ENCODE measurements around the gene SEH1L. TPM values are rescaled to one million over a fixed set of nuclear protein-coding genes. Genes with fewer than 3 reads are reported as not detected.

Gene SEH1L
- total RNA-seq, 2 experiments from 2014 or later = 50.5 to 54.3 TPM

DNA sequence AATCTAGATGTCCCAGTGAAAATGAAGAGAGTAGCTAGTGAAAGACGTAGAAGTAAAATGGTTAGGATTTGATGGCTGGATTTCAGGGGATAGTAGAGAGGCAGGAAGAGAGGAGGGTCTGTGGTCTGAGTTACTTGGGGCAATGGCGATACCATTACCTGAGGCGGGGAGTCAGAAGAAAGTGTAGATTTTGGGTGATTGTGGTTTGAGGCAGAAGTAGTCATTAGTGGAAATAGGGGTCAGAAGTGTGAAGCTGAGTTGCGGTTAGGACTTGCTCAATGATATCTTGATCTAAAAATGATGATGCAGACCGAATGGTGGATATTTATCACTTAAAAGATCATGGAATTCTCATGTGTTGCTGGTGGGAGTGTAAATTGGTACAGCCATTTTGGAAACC lies 84.4 kb downstream of the SEH1L start:
- H3K36me3 Mint-ChIP-seq (ENCODE audit: low read depth) = peaks cover 71% of the 10 kb centered on the region
- H3K9me3 Mint-ChIP-seq = no peaks in the 10 kb centered on the region
- no peaks in the 10 kb centered on the region for H3K27me3 Mint-ChIP-seq
- no peak overlapping the region for H3K4me3 Mint-ChIP-seq
- ChIA-PET POLR2A (interaction anchor here (0.5 kb wide), 1 partner anchor 9 kb away, joined by 4 read pairs; no protein-coding TSS in a partner anchor), CTCF (no interaction called here)
- no peak overlapping the region for H3K27ac Mint-ChIP-seq
- H3K4me1 Mint-ChIP-seq = peaks cover 6% of the 10 kb centered on the region
- DNase-seq = no peak

GRCh38 chr18:13035249-13035914 lies 87.6 kb downstream of the SEH1L start:
- ChIA-PET POLR2A (no interaction called here), CTCF (no interaction called here)
- H3K4me1 Mint-ChIP-seq = peaks cover 8% of the 10 kb centered on the region
- peaks cover 67% of the 10 kb centered on the region for H3K36me3 Mint-ChIP-seq (ENCODE audit: low read depth)
- DNase-seq = no peak
- no peaks in the 10 kb centered on the region for H3K9me3 Mint-ChIP-seq
- H3K27me3 Mint-ChIP-seq = no peaks in the 10 kb centered on the region
- no peak overlapping the region for H3K4me3 Mint-ChIP-seq
- no peak overlapping the region for H3K27ac Mint-ChIP-seq

DNA sequence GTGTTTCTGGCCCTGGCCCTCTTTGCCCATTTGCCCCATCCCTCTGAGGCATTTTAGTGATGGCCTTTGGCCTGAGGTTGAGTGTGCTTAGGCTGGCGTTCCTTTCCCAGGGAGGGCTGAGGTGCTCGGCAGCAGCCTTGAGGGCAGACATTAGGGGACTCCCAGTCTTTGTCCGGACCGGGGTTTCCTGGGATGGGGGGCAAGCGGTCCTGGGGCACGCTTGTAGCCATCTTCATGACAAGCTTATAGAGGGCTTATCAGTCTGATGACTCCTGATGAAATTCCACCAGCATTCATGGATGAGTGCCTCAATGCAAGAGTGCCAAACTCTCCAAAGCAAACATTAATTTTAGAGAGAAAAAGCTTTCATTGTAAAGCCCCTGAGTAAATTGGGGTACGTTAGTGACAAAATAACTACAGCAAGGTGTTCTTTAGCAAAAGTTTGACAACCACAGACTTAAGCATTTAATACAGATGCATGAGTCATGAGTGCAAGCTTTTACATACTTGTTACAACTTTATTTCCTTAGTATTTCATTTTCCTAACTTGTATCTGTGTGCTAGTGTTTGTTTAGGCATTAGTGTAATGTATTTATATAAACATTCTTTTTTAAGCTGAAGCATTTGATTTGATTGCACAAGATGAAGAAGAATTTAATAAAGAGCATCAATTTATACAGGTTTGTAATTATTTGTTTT lies 89.0 kb downstream of the SEH1L start:
- Mint-ChIP-seq H3K27me3 (no peaks in the 10 kb centered on the region), H3K36me3 (ENCODE audit: low read depth) (peaks cover 69% of the 10 kb centered on the region), H3K27ac (no peak overlapping the region)

More for the DNA sequence above, 89.0 kb downstream of the SEH1L start:
- Mint-ChIP-seq H3K9me3 (no peaks in the 10 kb centered on the region), H3K4me3 (no peak overlapping the region), H3K4me1 (peaks cover 7% of the 10 kb centered on the region)
- POLR2A ChIA-PET = no interaction called here
- DNase-seq = no peak
- CTCF ChIA-PET = interaction anchor here (0.6 to 1.6 kb wide), 2 partner anchors 12 to 770 kb away, joined by 3 to 4 read pairs; no protein-coding TSS in a partner anchor

Other genes starting within 250 kb of the SEH1L start
- gene CEP76, start 245.3 kb upstream of the SEH1L start, total RNA-seq = 10 to 100 TPM; 16.2 to 19.2 TPM
- 100 to 1,000 TPM; 112 to 133 TPM for gene PSMG2, start 245.0 kb upstream of the SEH1L start, total RNA-seq
- gene PTPN2, start 63.8 kb upstream of the SEH1L start, total RNA-seq = 10 to 100 TPM; 61.0 to 69.7 TPM
- gene CEP192, start 43.4 kb downstream of the SEH1L start, total RNA-seq = 10 to 100 TPM; 52.3 to 55.1 TPM

Measured in activated CD4-positive, alpha-beta T cell treated with anti-CD3 and anti-CD28 coated beads, Interleukin-2, amount 10 ng/mL, durations not matched to agents 7 days and 5 days (primary cell).